PC-9 (cell line): Measurements from ENCODE around the gene PSD4.

Experiments
- EZH2 ChIP-seq: fragments of 200-600 bp; sonication (generic); IDR thresholded peaks from 2 replicates; pipeline ENCODE4 v1.8.0; 2017; ENCODE audit warnings: antibody characterized with exemption, low read depth
- TF ChIP-seq, protein P1 (sequence below): fragments of 200-600 bp; sonication (generic); conservative IDR thresholded peaks from 2 replicates; pipeline ENCODE4 v1.6.1; 2017; ENCODE audit warnings: mixed run types, antibody characterized with exemption, mild to moderate bottlenecking, moderate library complexity

DNA sequence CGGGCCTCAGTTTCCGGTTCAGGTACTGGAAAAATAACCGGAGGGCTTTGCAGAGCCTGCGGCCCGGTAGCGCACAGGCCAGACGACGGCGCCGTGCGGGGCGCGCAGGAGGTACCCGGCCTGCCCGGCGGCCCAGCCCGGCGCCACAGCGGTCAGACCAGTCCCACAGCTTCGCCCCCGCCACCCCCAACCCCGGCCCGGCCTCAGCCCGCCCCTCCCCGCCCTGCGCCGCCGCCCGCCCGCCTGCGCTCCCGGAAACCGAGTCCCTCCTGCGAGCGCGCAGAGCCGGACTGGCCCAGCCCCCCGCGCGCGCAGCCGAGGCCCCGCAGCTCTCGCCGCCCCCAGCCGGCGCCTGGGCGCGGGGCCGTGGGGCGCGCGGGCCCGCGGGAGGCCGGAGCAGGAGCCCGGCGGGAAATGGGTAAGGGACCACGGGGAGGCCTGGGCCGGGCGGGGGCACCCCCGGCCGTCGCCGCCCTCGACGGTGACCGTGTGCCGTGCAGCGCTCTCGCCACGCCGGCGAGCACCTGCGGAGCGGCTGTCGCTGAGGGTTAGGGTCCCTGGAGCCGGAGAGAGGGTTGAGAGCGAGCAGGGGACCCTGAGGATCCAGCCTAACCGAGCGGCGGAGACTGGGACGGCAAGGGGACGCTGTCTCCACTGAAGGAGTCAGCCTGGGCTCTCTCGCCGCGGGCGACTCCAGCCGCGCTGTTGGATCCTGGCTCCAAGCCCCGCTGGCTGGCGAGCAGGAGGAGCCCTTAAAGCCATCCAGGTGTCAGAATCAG, 16.5 kb upstream of the PSD4 start:
- TF ChIP-seq, protein P1, sequence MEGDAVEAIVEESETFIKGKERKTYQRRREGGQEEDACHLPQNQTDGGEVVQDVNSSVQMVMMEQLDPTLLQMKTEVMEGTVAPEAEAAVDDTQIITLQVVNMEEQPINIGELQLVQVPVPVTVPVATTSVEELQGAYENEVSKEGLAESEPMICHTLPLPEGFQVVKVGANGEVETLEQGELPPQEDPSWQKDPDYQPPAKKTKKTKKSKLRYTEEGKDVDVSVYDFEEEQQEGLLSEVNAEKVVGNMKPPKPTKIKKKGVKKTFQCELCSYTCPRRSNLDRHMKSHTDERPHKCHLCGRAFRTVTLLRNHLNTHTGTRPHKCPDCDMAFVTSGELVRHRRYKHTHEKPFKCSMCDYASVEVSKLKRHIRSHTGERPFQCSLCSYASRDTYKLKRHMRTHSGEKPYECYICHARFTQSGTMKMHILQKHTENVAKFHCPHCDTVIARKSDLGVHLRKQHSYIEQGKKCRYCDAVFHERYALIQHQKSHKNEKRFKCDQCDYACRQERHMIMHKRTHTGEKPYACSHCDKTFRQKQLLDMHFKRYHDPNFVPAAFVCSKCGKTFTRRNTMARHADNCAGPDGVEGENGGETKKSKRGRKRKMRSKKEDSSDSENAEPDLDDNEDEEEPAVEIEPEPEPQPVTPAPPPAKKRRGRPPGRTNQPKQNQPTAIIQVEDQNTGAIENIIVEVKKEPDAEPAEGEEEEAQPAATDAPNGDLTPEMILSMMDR = no peak
- TF ChIP-seq EZH2 = no peak
